K562 (cell line): ENCODE measurements around the gene AHCYL2. TPM values are rescaled to one million over a fixed set of nuclear protein-coding genes. Genes with fewer than 3 reads are reported as not detected.

Experiments used
- ATAC-seq: fragments of 200-7000 bp; cut with Tn5 transposase; 3 replicates; pipeline ENCODE4 v1.9.1; 2020; ENCODE audit warnings: moderate library complexity
- BruUV-seq: library from RNA; stranded (reverse); fragments of 400-500 nt; replicated peaks from 2 replicates; lab custom pipeline; 2021; lab: Mats Ljungman, UMichigan
- CTCF ChIA-PET: fragments of 300-600 bp; formaldehyde crosslinking; extraction: SDS; loops from one replicate; lab custom pipeline; 2021; ENCODE audit warnings: low intra/inter-chr PET ratio; lab: Yijun Ruan, JAX
- POLR2A ChIA-PET: fragments of 300-600, 350-650 bp; sonication (Branson Sonifier 250); formaldehyde crosslinking; extraction: SDS; loops from one replicate; lab custom pipeline; 2021; ENCODE audit warnings: antibody characterized with exemption, inconsistent platforms; lab: Yijun Ruan, JAX
- DNase-seq, 4 experiments: peaks; one replicate each; pipeline versions ENCODE4 v3.0.0 to v3.0.0-alpha.2; 2011 to 2018; ENCODE audit warnings: low spot score in 3 of 4, mixed read lengths in 3 of 4; ENCODE audit errors: extremely low read depth in 1 of 4
- FAIRE-seq: peaks from 2 replicates; lab custom pipeline; 2011; peaks lifted over from hg19 to GRCh38; lab: Jason Lieb, UNC
- H2AFZ ChIP-seq: 2 replicates; pipeline ENCODE4 v1.6.0; 2011; ENCODE audit warnings: low read depth, low read length, control low read depth, inconsistent platforms
- H3K27ac ChIP-seq: fragments of 200-600 bp; 3 replicates; pipeline ENCODE4 v1.8.0; 2011; ENCODE audit warnings: low read depth, mild to moderate bottlenecking, control low read depth, inconsistent platforms, low read length, moderate library complexity, mixed read lengths; ENCODE audit errors: extremely low read depth
- H3K27me3 ChIP-seq, 2 experiments: fragments of 300-600 bp in 1 of 2; 2 replicates in 1 of 2; 3 replicates in 1 of 2; pipeline versions ENCODE4 v1.6.0 to v1.8.0; 2011; ENCODE audit warnings: inconsistent platforms in 2 of 2, low read length in 2 of 2, mild to moderate bottlenecking in 1 of 2, mixed read lengths in 1 of 2, moderate library complexity in 1 of 2; ENCODE audit not compliant: control insufficient read depth in 2 of 2, insufficient read depth in 2 of 2
- H3K36me3 ChIP-seq: fragments of 300-600 bp; 3 replicates; pipeline ENCODE4 v1.8.0; 2011; ENCODE audit warnings: mild to moderate bottlenecking, low read length, inconsistent platforms; ENCODE audit not compliant: control insufficient read depth, insufficient read depth
- H3K4me1 ChIP-seq, 2 experiments: fragments of 200-600 bp in 1 of 2; replicated peaks in 1 of 2; 2 replicates in 1 of 2; 3 replicates in 1 of 2; pipeline versions ENCODE4 v1.5.1 to v1.8.0; 2011; ENCODE audit warnings: inconsistent platforms in 2 of 2, low read length in 2 of 2, mild to moderate bottlenecking in 1 of 2, mixed read lengths in 1 of 2, moderate library complexity in 1 of 2; ENCODE audit not compliant: control insufficient read depth in 2 of 2, insufficient read depth in 2 of 2
- H3K4me2 ChIP-seq: 2 replicates; pipeline ENCODE4 v1.6.1; 2011; ENCODE audit warnings: low read length, control low read depth, inconsistent platforms, mixed read lengths; ENCODE audit not compliant: insufficient read depth
- H3K4me3 ChIP-seq: fragments of 200-600 bp; sonication (generic), shearing (Covaris generic); 2 replicates; pipeline ENCODE4 v1.5.1; 2016; ENCODE audit warnings: control low read depth, inconsistent platforms
- H3K79me2 ChIP-seq: fragments of 200-600 bp; 3 replicates; pipeline ENCODE4 v1.8.0; 2011; ENCODE audit warnings: low read length, inconsistent platforms; ENCODE audit not compliant: control insufficient read depth, insufficient read depth
- H3K9ac ChIP-seq, 2 experiments: 2 replicates each; pipeline versions ENCODE4 v1.6.0 to v1.6.1; 2011; ENCODE audit warnings: low read depth in 2 of 2, low read length in 2 of 2, control low read depth in 1 of 2, inconsistent platforms in 1 of 2, mild to moderate bottlenecking in 1 of 2, mixed read lengths in 1 of 2; ENCODE audit not compliant: insufficient read depth in 1 of 2
- H3K9me1 ChIP-seq: one replicate; pipeline ENCODE4 v1.6.0; 2011; ENCODE audit warnings: inconsistent platforms, mild to moderate bottlenecking, low read length, moderate library complexity; ENCODE audit not compliant: control insufficient read depth, insufficient read depth
- H3K9me3 ChIP-seq: replicated peaks from 2 replicates; pipeline ENCODE4 v1.5.1; 2011; ENCODE audit warnings: low read depth, low read length, inconsistent platforms; ENCODE audit not compliant: control insufficient read depth, insufficient read depth
- H4K20me1 ChIP-seq: replicated peaks from 2 replicates; pipeline ENCODE4 v1.6.1; 2011; ENCODE audit warnings: low read length, inconsistent platforms, mixed read lengths; ENCODE audit not compliant: control insufficient read depth, insufficient read depth
- CTBP1 ChIP-seq: fragments of 450-650 bp; IDR thresholded peaks from 2 replicates; pipeline ENCODE4 v1.6.1; 2016; ENCODE audit warnings: borderline replicate concordance
- KLF13 ChIP-seq: fragments of 450-650 bp; IDR thresholded peaks from 2 replicates; pipeline ENCODE4 v1.6.1; 2016; ENCODE audit warnings: missing genetic modification characterization, low read depth, mild to moderate bottlenecking, missing compliant biosample characterization, moderate library complexity, borderline replicate concordance
- MLX ChIP-seq, 2 experiments: fragments of 450-650 bp in 1 of 2; sonication (generic) in 1 of 2; formaldehyde crosslinking; conservative IDR thresholded peaks; 2 replicates each; pipeline versions ENCODE4 v1.4.0 to v1.8.1; 2020 to 2022; ENCODE audit warnings: mild to moderate bottlenecking in 1 of 2, missing genetic modification reagents in 1 of 2
- NCOR1 ChIP-seq: fragments of 450-650 bp; IDR thresholded peaks from 2 replicates; pipeline ENCODE4 v1.6.1; 2016; ENCODE audit warnings: mild to moderate bottlenecking, moderate library complexity
- RFX7 ChIP-seq: fragments of 250-450 bp; sonication (Bioruptor Pico); IDR thresholded peaks from 2 replicates; pipeline ENCODE4 v1.5.1; 2021; ENCODE audit warnings: mild to moderate bottlenecking
- RREB1 ChIP-seq: fragments of 250-450 bp; sonication (Bioruptor Pico); IDR thresholded peaks from 2 replicates; pipeline ENCODE4 v1.4.0; 2020
- SMARCB1 ChIP-seq: IDR thresholded peaks from 2 replicates; pipeline ENCODE4 v1.6.1; 2011; ENCODE audit warnings: improper control_type of control experiment, low read depth; ENCODE audit not compliant: insufficient read length
- ZBTB12 ChIP-seq: fragments of 250-450 bp; sonication (Bioruptor Pico); IDR thresholded peaks from 2 replicates; pipeline ENCODE4 v1.4.0; 2020
- ZMIZ1 ChIP-seq, 2 experiments: fragments of 150-350 bp in 1 of 2; IDR thresholded peaks; 2 replicates each; pipeline ENCODE4 v1.6.1; 2012 to 2016; ENCODE audit warnings: low read depth in 2 of 2, low read length in 2 of 2, mild to moderate bottlenecking in 1 of 2, moderate library complexity in 1 of 2
- ZNF347 ChIP-seq: fragments of 450-650 bp; formaldehyde crosslinking; IDR thresholded peaks from 2 replicates; pipeline ENCODE4 v1.4.0; 2020; ENCODE audit warnings: low read depth, mild to moderate bottlenecking, moderate library complexity
- ZNF79 ChIP-seq: fragments of 250-450 bp; sonication (Bioruptor Pico); IDR thresholded peaks from 2 replicates; pipeline ENCODE4 v1.4.0; 2020; ENCODE audit warnings: low read depth, mild to moderate bottlenecking, moderate library complexity
- in situ Hi-C: fragments of 300-500 bp; cut with MboI; formaldehyde crosslinking; loops from 4 replicates; pipeline ENCODE4 v1.15.0; 2018; ENCODE audit warnings: inconsistent platforms, mixed read lengths
- intact Hi-C: fragments of 100-400 bp; cut with micrococcal nuclease; formaldehyde crosslinking; loops from 2 replicates; pipeline ENCODE4 v1.14.2; 2022
- polyA plus RNA-seq, 8 experiments: library from polyadenylated mRNA; depleted of rRNA in 4 of 8; stranded (reverse) in 5 of 8; unstranded in 3 of 8; fragments of >200 nt; fragmentation: Nextera tagmentation in 2 of 8; fragmentation: Illumina TruSeq in 1 of 8; extraction: Ambion mirVana in 2 of 8; extraction: Trizol in 1 of 8; gene quantifications; 2 replicates each; pipeline versions ENCODE4 v1.2.1 to v1.2.3, GENCODE V29; 2011 to 2014; ENCODE audit warnings: inconsistent platforms in 1 of 8, missing spikeins in 1 of 8
- total RNA-seq, 7 experiments: library from RNA; depleted of rRNA in 6 of 7; stranded (reverse); fragments of >200 nt in 6 of 7; fragmentation: Illumina TruSeq in 2 of 7; extraction: Trizol in 2 of 7; gene quantifications; 2 replicates each; pipeline versions ENCODE4 v1.2.1 to v1.2.3, GENCODE V29; 2011 to 2021; ENCODE audit warnings: low replicate concordance in 1 of 7

AHCYL2 gene
- total and polyA plus RNA-seq, 9 of the 15 experiments (the other 6 are each of a cell fraction or from before 2014, with no cell fraction given) = 0.93 to 10.5 (median 5.2) TPM

GRCh38 chr7:129469930-129470329, 245.1 kb downstream of the AHCYL2 start:
- DNase-seq (no peak), FAIRE-seq (no peak), ATAC-seq (no peak)
- in situ Hi-C loops (loop anchor here (5.0 kb wide), 1 partner anchor 248 kb away; no protein-coding TSS in a partner anchor), intact Hi-C loops (loop anchor here (5.0 kb wide), 1 partner anchor 357 kb away; no protein-coding TSS in a partner anchor)
- no TSS peak for BruUV-seq
- no peaks in the 10 kb centered on the region for H3K9me3 ChIP-seq
- H3K27me3 ChIP-seq = no peaks in the 10 kb centered on the region
- no peak overlapping the region for H3K4me2 ChIP-seq
- CTCF ChIA-PET = interaction anchor here (3.6 to 5.5 kb wide), 2 partner anchors 127 to 251 kb away, joined by 44 to 80 read pairs; no protein-coding TSS in a partner anchor
- POLR2A ChIA-PET = interaction anchor here (0.9 to 1.9 kb wide), 6 partner anchors 15 to 102 kb away, joined by 3 to 6 read pairs (median 4); no protein-coding TSS in a partner anchor
- peaks cover 95% of the 10 kb centered on the region for H3K36me3 ChIP-seq
- H4K20me1 ChIP-seq = no peaks in the 10 kb centered on the region
- H2AFZ ChIP-seq = no peak overlapping the region
- no peak overlapping the region for H3K4me3 ChIP-seq
- no peaks in the 10 kb centered on the region for H3K79me2 ChIP-seq
- no peaks in the 10 kb centered on the region for H3K9me1 ChIP-seq
- no peak overlapping the region for H3K27ac ChIP-seq
- no peaks in the 10 kb centered on the region for H3K4me1 ChIP-seq
- no peak overlapping the region for H3K9ac ChIP-seq
- no peak for TF ChIP-seq SMARCB1
- TF ChIP-seq RREB1 (CRISPR knock-in tag) = no peak
- no peak for TF ChIP-seq KLF13 (tag)
- TF ChIP-seq ZNF347 = no peak
- TF ChIP-seq MLX (CRISPR knock-in tag; conservative IDR thresholded peaks at IDR 0.05) = no peak
- TF ChIP-seq RFX7 = no peak
- no peak for TF ChIP-seq ZBTB12
- TF ChIP-seq ZNF79 (CRISPR knock-in tag) = no peak
- TF ChIP-seq NCOR1 = no peak
- TF ChIP-seq CTBP1 = no peak
- TF ChIP-seq ZMIZ1 (IDR thresholded peaks at IDR 0.05; ENCODE audit: low read depth in 2 of 2, low read length in 2 of 2) = no peak
